Non-pigmented ciliary epithelial cell (primary cell): ENCODE results near the gene TMC2.
A peak's percentile ranks its signal among the peaks of the same experiment; 100 is the strongest.

Experiments
- DNase-seq: peaks from one replicate; pipeline ENCODE4 v3.0.0-alpha.2; 2010; ENCODE audit warnings: low read depth

Gene TMC2

DNA sequence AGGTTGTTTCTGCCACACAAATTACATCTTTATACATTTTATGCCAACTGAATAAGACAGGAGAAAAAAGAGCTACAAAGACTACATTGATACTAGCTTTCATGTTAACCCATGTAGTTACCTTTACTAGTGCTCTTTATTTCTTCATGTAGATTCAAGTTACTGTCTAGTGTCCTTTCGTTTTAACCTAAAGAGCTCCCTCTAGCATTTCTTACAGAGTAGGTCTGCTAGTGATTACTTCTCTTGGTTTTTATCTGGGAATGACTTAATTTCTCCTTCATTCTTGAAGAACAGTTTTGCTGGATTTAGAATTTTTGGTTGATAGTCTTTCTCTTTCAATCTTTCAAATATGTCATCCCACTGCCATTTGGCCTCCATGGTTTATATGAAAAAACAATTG, 94.9 kb downstream of the TMC2 start:
- DNase-seq = no peak

DNA sequence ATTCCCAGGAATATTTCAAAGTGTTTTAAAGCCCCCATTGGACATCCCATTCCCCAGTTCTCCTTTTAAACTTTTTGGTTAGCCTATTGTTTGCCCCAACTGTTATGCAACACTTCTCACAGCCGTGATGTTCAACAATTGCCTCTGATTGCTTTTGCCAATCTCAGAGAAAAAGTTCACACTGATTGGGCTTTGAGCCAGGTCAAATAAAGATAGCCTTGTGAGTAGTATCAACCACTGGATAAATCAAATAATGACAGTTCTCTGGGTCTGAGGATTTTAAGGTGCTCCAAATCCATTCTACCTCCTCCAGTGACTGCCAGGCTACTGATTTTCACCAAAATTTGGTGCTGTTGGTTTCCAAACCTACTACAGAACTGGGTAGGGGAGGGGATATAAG, 97.0 kb downstream of the TMC2 start:
- no peak for DNase-seq

DNA sequence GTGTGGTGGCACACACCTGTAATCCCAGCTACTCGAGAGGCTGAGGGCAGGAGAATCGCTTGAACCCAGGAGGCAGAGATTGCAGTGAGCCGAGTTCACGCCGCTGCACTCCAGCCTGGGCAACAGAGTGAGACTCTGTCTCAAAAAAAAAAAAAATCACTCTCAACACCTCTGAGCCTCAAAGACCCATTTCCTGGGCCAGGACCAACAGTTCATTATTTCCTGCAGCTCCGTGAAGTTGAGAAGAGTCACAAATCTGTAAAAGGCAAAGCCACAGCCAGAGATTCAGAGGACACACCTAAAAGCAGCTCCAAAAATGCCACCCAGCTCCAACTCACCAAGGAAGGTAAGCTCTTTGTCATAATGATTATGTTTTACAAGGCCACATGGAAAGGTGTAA, 100.9 kb downstream of the TMC2 start:
- DNase-seq = no peak

DNA sequence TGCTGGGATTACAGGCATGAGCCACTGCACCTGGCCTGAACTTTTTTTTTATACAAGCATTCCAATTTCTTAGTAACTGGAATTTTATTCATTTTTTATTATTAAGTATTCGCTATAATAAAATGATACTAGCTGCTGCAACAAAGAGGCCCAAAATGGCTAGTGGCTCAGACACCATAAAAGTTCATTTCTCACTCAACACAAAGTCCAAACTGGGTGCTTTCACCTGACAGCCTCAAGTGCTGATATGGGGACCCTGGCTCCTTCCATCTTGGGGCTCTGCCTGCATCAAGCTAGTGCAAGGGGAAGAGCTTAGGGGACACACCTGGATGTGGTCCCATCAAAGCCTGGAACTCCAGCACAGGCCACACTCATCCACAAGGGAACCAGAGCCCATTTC, 103.9 kb downstream of the TMC2 start:
- no peak for DNase-seq

DNA sequence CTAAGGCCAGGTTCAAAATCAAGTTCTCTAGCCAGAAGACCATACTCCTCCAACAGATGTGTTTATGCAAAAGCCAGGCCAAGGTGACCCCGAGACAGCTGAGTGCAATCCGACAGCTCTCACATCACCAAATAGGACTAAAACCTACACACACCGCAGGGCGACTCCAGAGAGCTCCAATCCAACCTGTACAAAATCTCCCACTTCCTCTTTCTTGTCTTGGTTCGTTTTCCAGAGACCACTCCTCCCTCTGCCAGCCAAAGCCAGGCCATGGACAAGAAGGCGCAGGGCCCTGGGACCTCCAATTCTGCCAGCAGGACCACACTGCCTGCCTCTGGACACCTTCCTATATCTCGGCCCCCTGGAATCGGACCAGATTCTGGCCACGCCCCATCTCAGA, 104.5 kb downstream of the TMC2 start:
- no peak for DNase-seq

DNA sequence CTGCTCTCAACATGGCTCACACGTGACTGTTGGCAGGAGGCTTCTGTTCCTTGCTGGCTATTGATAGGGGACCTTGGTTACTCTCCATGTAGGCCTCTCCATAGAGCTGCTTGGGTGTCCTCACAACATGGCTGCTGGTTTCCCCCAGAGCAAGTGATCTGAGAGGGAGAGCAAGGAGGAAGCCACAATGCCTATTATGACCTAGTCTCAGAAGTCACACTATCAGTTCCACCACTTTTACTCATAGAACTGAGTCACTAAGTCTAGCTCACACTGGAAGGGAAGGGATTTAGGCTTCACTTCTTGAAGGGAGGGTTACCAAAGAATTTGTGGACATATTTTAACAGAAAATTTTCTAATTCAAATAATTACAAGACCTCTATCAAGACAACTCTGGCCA, 107.3 kb downstream of the TMC2 start:
- no peak for DNase-seq

DNA sequence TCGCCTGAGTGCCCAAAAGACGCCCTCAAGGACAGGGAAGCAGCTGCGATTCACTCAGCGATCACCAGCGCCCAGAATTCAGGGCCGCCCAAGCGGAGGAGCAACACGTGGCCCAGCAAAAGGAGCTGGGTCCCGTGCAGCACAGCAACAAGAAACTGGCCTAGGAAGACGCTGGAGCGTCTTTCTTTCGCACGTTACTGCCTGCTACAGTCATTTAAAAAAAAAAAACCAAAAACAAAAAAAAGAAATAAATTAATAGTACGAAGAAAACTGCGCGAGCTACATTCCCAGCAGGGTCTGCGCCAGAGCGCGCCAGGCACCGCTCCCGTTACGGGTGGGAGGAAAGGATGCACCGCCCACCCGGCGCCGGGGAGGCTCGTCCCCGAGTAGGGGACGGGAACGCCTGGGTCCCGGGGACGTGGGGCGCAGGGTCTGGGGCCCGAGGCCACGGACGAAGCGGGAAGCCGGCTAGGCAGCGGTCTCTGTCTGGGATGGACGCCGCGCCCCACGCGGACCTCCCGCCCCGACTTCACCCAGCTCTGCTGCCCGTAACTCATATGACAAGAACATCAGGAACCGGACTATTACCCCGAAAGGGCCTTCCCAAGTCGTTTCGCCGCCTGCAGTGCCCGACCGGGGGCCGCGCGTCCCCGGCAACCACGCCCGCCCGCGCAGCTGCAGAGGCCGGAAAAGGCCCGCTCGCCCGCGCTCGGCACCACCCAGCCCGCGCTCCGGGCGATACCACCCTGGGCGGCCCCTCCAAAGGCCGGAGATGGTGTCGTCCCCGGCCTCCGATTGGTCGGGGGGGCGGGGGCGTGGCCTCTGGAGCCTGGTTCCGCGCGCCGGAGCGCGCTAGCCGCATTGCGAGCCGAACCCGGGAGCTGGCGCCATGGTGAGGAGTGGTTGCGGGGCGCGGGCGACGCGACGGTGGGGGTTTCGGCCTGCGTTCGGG, 115.7 kb downstream of the TMC2 start, which contains the start of gene NOP56:
Gene NOP56, plus strand, starts transcription at position 861 of the 952 bp plus-strand sequence. Its CDS starts 29 bp downstream, at position 890.
- peak; percentile 40 for DNase-seq

DNA sequence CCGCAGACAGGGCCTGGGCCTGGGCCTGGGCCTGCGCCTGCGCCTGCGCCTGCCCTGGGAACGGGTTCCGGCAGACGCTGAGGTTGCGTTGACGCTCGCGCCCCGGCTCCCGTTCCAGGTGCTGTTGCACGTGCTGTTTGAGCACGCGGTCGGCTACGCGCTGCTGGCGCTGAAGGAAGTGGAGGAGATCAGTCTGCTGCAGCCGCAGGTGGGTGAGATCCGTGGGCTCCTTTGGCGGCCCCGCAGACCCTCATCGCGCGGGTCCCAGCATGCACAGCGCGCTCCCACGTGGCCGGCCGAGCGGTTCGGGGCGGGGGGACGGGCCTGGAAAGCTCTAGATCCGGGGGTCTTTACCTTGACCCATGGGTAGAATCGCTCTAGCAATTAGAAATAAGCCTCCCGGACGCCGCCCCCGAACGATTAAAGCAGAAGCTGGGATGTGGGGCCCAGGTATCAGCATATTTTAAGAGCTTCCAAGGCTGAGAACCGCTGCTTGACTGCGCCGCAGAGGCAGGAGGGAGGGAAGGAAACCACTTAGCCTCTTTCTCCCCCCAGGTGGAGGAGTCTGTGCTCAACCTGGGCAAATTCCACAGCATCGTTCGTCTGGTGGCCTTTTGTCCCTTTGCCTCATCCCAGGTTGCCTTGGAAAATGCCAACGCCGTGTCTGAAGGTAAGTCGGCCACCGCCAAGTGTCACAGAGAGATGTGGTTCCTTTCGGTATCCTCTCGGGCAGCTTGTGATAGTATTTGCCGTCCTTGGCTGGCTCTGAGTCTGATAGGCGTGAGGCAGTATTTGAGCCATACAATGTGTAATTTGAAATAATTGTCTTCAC, 116.6 kb downstream of the TMC2 start:
- no peak for DNase-seq

DNA sequence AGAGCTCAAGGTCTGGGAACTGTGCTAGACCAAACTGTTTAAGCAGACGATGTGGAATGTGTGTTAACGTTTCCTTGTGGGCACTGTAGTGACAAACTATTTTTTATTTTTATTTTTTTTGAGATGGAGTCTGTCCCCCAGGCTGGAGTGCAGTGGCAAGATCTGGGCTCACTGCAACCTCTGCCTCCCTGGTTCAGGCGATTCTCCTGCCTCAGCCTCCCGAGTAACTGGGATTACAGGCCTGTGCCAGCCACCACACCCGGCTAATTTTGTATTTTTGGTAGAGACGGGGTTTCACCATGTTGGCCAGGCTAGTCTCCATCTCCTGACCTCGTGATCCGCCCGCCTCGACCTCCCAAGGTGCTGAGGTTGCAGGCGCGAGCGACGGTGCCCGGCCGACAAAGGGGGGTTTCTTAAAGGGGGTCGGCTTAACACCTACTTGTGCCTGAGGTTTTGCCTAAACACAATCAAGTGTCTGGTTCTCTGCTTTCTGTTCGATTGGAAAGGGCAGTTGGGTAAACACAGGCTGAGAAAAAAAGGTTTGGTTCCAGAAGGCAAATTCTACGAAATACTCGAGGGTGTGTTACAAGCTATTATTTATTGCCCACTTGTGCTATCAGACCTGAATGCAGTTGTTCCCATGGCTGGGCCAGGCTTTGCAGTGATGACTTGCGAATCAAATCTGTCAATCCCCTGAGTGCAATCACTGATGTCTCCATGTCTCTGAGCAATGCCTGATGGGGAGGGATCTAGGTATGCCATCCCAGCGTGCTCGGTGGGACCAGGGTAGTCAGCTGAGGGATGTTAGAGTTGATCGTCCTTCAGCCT, 117.4 kb downstream of the TMC2 start:
- DNase-seq = no peak

DNA sequence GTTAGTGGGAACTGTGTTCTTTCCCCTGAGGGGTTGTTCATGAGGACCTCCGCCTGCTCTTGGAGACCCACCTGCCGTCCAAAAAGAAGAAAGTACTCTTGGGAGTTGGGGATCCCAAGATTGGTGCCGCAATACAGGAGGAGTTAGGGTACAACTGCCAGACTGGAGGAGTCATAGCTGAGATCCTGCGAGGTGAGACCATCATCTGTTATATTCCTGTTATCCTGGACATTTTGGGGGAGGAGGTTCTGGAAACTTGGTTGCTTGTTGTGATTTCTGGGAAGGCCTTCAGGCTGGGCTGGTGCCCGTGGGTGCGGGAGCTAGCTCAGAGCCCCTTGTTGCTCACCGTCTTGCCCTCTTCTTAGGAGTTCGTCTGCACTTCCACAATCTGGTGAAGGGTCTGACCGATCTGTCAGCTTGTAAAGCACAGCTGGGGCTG, 118.0 kb downstream of the TMC2 start:
- no peak for DNase-seq

DNA sequence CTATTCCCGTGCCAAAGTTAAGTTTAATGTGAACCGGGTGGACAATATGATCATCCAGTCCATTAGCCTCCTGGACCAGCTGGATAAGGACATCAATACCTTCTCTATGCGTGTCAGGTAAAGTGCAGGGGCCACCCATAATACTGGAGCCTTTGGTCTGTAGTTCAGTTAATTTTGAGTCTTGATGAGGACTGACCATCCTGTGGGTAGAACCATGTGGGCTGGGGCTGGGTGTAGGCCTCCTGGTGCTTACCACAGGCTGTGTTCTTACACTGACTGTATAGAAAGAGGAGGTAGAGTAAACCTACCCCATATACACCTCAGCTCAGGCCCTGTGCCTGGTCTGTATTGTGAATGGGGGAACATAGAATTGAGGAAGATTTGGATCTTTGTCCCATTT, 118.5 kb downstream of the TMC2 start:
- no peak for DNase-seq

DNA sequence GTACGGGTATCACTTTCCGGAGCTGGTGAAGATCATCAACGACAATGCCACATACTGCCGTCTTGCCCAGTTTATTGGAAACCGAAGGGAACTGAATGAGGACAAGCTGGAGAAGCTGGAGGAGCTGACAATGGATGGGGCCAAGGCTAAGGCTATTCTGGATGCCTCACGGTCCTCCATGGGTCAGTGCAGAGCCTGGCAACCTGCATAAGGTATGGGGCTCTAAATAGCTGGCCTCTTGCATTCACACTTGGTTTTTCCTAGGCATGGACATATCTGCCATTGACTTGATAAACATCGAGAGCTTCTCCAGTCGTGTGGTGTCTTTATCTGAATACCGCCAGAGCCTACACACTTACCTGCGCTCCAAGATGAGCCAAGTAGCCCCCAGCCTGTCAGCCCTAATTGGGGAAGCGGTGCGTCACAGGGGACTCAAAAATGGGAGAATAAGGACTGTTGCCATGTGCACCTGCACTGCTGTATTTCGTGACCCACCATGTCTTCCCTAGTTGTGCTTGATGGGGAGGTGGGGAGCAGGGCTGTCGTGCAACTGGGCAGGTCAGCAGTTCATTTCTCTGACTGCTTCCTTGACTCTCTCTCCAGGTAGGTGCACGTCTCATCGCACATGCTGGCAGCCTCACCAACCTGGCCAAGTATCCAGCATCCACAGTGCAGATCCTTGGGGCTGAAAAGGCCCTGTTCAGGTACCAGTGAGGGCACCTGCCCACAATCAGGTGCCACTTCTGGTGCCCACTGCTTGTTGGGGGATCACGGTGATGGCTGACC, 119.2 kb downstream of the TMC2 start:
- no peak for DNase-seq

DNA sequence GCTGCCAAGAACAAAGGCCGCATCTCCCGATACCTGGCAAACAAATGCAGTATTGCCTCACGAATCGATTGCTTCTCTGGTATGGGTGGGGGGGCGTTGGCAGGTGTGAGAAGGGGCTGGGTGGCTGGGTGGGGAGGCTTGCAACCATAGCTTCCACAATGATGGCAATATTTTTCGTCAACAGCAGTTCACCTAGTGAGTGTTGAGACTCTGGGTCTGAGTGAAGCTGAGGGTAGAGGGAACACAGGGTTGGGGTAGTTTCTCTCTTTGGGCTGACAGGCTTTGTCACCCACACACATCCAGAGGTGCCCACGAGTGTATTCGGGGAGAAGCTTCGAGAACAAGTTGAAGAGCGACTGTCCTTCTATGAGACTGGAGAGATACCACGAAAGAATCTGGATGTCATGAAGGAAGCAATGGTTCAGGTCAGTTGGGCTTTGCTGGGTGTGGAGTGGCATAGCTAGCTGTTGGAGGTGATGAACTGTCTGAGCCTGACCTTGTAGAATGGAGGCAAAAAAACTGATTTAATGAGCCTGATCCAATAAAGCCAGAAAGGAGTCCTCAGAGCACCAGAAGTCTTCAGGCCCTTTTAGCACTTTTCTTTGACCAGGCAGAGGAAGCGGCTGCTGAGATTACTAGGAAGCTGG, 120.2 kb downstream of the TMC2 start:
- DNase-seq = no peak

DNA sequence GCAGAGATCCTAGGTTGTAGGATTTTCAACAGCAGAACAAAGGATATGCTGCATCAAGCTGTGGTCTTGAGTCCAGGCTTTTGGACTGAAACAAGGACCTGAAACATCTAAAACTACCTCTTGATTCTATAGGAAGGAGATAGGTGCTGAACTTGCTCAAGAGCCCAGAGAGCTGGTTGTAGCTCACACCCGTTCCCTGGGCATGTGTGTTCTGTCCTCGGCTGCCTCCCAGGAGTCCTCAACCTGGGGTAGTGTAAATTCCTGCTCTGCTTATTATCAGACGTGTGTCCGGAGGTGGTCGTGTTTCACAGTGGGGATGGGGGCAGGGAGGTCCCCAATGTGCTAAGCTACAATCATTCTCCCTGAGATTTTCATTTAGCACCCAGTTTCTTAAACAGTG, 120.9 kb downstream of the TMC2 start:
- no peak for DNase-seq

DNA sequence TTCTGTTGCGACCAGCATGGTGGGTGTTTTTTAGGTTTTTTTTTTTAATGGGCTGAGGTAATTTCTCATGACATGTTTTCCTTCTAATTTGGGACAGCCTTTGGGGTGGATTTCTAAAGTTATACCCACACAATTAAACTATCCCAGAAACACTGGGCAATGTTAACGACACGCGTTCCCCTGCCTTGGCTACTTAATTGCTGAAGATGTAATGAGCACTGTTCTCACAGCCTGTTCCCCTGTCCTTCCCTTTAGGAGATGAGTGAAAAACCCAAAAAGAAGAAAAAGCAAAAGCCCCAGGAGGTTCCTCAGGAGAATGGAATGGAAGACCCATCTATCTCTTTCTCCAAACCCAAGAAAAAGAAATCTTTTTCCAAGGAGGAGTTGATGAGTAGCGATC, 121.3 kb downstream of the TMC2 start:
- no peak for DNase-seq

DNA sequence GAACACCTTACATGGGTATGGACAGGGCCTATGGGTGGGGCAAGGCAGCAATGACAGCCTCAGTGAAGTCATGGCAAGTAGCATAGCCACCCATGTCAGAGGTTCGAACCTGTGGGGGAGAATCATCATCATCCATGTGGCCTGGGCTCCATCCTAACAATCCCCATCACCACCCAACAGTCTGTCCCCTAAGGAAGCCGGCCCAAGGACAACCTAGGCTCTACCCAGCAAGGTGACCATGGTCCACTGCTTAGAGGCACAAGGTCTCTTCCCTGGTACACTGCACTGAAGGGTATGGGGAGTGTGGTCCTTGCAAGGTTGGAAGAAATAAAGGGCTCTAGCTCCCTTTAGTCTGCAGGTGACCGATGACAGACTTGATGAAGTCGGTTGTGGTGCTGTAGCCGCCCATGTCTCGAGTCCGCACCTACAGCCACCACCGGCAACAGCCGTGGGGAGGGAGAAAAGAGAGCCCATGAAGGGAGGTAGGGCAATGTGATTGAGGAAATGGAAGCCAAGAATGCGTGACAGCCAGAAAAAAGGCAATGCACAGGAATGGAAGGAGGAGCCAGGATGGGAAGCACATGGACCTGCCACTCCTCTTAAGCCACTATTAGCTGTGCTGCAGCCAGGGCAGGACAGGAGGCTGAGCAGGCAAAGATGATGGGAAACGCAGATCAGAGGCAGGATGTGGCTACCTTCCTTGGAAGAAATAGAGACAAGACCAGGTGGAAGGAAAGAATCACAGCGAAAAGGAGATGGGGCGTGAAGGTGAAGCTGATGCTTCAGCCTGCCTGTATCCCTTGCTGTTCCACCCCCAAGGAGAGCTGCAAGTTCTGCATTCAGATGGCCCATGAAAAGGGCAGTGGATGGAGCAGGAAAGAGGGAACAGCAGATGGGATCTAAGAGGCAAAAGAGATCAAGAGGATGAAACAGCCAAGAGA, 122.3 kb downstream of the TMC2 start:
- DNase-seq = no peak

DNA sequence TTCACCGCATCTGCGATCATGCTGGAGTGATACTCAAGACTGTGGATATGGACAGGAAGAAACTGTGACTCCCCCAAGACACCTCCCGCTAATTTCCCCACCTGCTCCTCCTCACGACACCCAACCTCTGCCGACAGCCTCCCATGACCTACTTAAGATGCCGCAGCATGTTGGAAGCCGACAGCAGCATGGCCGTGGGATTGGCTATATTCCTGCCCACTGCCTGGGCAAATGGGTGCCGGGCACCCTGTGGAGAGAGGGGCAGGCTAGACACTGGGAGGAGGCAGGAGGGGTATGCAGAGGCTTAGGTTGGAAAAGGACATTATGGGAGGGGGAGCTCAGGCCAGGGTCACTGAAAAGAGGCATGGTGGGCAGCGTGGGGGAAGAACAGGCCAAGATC, 123.2 kb downstream of the TMC2 start:
- DNase-seq = no peak

DNA sequence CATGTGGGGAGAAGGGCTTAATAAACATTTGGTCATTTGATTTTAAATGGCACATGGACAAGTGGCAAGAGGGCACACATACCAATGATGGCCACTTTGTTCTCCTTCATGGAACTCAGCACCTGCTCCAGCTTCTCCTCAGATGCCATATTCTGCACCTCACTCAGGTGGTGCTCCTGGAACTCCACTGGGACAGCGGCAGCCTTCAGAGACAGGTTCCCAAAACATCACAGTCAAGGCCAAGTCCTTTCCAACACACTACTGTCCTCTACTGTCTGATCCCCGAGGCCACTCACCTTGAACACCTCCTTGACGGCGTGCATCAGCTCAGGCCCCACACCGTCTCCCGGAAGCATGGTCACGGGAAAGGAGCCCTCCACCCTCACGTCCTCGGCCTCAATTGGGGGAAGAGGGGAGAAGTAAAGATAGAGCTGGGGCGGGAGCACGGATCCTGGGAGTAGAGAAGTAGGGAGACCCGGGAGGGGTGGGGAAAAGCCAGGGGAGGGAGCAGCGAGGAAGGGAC, 127.1 kb downstream of the TMC2 start:
- no peak for DNase-seq
